ENCODE data around the gene SIVA1. TPM values are rescaled to one million over a fixed set of nuclear protein-coding genes. Genes with fewer than 3 reads are reported as not detected.

The SIVA1 gene
- total RNA-seq, 1 experiment from 2014 or later = 128 TPM

DNA sequence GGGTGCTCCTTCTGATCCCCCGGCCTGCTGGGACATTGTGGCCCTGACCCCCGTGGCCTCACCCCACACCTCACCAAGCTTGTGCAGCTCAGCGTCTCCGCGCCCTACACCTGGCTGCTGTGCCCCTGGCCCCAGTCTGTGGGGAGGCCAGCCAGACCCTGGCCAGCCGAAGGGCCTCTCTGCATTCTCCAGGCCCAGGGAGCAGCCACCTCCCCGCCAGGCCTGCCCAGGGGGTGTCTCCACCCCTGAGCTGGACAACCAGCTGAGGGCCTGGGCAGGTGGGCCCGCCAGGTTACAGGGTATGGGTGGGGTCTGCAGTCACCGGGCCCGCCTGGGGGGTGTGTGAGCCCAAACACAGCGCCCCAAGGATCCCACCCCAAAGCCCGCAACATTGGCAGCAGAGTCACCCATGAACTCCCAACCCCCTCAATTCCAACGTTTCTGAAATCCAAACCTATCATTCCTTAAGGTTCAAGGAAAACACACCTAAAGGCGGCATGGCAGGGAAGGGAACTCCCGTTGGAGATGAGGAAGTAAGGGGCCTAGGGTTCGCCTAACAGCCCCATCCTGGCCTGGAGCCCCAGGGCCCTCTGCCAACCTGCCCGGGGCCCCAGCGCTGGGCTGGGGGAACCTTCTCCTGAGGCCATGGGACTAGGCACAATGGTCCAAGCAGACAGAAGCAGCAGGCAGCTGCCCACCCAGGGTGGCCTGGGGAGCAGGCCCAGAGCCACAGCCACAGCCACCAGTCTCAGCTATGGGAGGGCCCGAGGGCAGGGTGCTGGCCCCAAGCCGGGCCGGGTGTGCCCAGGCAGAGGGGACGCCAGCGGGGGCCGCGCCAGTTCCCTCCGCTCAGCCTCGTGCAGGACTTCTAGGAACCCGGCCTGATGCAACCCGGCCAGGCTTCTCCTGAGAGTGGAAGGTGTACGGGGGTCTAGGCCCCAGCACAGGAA is 34.1 kb downstream of the SIVA1 start (continued):
- TF ChIP-seq ESRRA (CRISPR knock-in tag; IDR thresholded peaks at IDR 0.05; ENCODE audit: borderline replicate concordance) (no peak), PRRX2 (CRISPR knock-in tag; IDR thresholded peaks at IDR 0.05) (no peak), FOXP1 (CRISPR knock-in tag; IDR thresholded peaks at IDR 0.05; ENCODE audit: borderline replicate concordance) (no peak)
- TF ChIP-seq, protein P1, sequence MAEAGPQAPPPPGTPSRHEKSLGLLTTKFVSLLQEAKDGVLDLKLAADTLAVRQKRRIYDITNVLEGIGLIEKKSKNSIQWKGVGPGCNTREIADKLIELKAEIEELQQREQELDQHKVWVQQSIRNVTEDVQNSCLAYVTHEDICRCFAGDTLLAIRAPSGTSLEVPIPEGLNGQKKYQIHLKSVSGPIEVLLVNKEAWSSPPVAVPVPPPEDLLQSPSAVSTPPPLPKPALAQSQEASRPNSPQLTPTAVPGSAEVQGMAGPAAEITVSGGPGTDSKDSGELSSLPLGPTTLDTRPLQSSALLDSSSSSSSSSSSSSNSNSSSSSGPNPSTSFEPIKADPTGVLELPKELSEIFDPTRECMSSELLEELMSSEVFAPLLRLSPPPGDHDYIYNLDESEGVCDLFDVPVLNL (CRISPR knock-in tag; IDR thresholded peaks at IDR 0.05; ENCODE audit: borderline replicate concordance, low read depth) = no peak
- TF ChIP-seq, protein P2, sequence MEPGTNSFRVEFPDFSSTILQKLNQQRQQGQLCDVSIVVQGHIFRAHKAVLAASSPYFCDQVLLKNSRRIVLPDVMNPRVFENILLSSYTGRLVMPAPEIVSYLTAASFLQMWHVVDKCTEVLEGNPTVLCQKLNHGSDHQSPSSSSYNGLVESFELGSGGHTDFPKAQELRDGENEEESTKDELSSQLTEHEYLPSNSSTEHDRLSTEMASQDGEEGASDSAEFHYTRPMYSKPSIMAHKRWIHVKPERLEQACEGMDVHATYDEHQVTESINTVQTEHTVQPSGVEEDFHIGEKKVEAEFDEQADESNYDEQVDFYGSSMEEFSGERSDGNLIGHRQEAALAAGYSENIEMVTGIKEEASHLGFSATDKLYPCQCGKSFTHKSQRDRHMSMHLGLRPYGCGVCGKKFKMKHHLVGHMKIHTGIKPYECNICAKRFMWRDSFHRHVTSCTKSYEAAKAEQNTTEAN (CRISPR knock-in tag; IDR thresholded peaks at IDR 0.05) = no peak

DNA sequence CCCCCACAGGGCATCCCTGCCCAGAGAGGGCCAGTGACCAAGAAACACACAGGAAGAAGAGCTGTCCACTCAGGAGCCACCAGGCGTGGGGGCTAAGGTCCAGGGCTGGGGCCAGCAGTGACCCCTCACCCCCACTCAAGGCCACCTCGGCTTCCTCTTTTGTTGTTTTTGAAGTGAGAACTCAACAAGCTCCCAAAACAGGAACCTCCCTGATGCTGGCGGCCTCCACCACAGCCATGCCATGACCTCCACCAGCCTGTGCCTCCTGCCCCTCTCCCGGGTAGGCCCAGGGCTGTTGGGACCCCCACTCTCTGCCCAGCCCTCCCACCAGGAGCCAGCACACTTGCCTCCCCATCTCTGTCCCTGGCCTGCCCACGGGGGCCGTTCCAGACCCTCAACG is 34.8 kb downstream of the SIVA1 start:
- H3K36me3 Mint-ChIP-seq = no peaks in the 10 kb centered on the region
- DNase-seq (ENCODE audit: low spot score) = no peak
- no peaks in the 10 kb centered on the region for H3K9me3 Mint-ChIP-seq
- CTCF ChIA-PET = interaction anchor here (1.3 kb wide), 1 partner anchor 7 kb away, joined by 4 read pairs; no protein-coding TSS in a partner anchor
- H3K27ac Mint-ChIP-seq = no peak overlapping the region
- H3K4me1 Mint-ChIP-seq = no peaks in the 10 kb centered on the region
- POLR2A ChIA-PET = no interaction called here
- H3K27me3 Mint-ChIP-seq (ENCODE audit: low read depth) = no peaks in the 10 kb centered on the region
- H3K4me3 Mint-ChIP-seq = no peak overlapping the region
- ATAC-seq = no peak
- TF ChIP-seq, protein P3, sequence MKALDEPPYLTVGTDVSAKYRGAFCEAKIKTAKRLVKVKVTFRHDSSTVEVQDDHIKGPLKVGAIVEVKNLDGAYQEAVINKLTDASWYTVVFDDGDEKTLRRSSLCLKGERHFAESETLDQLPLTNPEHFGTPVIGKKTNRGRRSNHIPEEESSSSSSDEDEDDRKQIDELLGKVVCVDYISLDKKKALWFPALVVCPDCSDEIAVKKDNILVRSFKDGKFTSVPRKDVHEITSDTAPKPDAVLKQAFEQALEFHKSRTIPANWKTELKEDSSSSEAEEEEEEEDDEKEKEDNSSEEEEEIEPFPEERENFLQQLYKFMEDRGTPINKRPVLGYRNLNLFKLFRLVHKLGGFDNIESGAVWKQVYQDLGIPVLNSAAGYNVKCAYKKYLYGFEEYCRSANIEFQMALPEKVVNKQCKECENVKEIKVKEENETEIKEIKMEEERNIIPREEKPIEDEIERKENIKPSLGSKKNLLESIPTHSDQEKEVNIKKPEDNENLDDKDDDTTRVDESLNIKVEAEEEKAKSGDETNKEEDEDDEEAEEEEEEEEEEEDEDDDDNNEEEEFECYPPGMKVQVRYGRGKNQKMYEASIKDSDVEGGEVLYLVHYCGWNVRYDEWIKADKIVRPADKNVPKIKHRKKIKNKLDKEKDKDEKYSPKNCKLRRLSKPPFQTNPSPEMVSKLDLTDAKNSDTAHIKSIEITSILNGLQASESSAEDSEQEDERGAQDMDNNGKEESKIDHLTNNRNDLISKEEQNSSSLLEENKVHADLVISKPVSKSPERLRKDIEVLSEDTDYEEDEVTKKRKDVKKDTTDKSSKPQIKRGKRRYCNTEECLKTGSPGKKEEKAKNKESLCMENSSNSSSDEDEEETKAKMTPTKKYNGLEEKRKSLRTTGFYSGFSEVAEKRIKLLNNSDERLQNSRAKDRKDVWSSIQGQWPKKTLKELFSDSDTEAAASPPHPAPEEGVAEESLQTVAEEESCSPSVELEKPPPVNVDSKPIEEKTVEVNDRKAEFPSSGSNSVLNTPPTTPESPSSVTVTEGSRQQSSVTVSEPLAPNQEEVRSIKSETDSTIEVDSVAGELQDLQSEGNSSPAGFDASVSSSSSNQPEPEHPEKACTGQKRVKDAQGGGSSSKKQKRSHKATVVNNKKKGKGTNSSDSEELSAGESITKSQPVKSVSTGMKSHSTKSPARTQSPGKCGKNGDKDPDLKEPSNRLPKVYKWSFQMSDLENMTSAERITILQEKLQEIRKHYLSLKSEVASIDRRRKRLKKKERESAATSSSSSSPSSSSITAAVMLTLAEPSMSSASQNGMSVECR (CRISPR knock-in tag; IDR thresholded peaks at IDR 0.05; ENCODE audit: borderline replicate concordance) = no peak
- no peak for TF ChIP-seq ZNF138 (CRISPR knock-in tag; conservative IDR thresholded peaks at IDR 0.05)
- TF ChIP-seq ZNF416 (CRISPR knock-in tag; IDR thresholded peaks at IDR 0.05) = no peak
- TF ChIP-seq ELF4 (CRISPR knock-in tag; IDR thresholded peaks at IDR 0.05; ENCODE audit: low read depth) = no peak
- TF ChIP-seq, protein P4, sequence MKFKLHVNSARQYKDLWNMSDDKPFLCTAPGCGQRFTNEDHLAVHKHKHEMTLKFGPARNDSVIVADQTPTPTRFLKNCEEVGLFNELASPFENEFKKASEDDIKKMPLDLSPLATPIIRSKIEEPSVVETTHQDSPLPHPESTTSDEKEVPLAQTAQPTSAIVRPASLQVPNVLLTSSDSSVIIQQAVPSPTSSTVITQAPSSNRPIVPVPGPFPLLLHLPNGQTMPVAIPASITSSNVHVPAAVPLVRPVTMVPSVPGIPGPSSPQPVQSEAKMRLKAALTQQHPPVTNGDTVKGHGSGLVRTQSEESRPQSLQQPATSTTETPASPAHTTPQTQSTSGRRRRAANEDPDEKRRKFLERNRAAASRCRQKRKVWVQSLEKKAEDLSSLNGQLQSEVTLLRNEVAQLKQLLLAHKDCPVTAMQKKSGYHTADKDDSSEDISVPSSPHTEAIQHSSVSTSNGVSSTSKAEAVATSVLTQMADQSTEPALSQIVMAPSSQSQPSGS (CRISPR knock-in tag; IDR thresholded peaks at IDR 0.05; ENCODE audit: borderline replicate concordance, low read depth) = no peak
- TF ChIP-seq PRRX2 (CRISPR knock-in tag; IDR thresholded peaks at IDR 0.05) = no peak
- no peak for TF ChIP-seq FOXJ3 (CRISPR knock-in tag; IDR thresholded peaks at IDR 0.05; ENCODE audit: borderline replicate concordance)
- TF ChIP-seq, protein P5, sequence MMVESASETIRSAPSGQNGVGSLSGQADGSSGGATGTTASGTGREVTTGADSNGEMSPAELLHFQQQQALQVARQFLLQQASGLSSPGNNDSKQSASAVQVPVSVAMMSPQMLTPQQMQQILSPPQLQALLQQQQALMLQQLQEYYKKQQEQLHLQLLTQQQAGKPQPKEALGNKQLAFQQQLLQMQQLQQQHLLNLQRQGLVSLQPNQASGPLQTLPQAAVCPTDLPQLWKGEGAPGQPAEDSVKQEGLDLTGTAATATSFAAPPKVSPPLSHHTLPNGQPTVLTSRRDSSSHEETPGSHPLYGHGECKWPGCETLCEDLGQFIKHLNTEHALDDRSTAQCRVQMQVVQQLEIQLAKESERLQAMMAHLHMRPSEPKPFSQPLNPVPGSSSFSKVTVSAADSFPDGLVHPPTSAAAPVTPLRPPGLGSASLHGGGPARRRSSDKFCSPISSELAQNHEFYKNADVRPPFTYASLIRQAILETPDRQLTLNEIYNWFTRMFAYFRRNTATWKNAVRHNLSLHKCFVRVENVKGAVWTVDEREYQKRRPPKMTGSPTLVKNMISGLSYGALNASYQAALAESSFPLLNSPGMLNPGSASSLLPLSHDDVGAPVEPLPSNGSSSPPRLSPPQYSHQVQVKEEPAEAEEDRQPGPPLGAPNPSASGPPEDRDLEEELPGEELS (CRISPR knock-in tag; IDR thresholded peaks at IDR 0.05) = no peak
- no peak for TF ChIP-seq ESRRA (CRISPR knock-in tag; IDR thresholded peaks at IDR 0.05; ENCODE audit: borderline replicate concordance)
- TF ChIP-seq, protein P6, sequence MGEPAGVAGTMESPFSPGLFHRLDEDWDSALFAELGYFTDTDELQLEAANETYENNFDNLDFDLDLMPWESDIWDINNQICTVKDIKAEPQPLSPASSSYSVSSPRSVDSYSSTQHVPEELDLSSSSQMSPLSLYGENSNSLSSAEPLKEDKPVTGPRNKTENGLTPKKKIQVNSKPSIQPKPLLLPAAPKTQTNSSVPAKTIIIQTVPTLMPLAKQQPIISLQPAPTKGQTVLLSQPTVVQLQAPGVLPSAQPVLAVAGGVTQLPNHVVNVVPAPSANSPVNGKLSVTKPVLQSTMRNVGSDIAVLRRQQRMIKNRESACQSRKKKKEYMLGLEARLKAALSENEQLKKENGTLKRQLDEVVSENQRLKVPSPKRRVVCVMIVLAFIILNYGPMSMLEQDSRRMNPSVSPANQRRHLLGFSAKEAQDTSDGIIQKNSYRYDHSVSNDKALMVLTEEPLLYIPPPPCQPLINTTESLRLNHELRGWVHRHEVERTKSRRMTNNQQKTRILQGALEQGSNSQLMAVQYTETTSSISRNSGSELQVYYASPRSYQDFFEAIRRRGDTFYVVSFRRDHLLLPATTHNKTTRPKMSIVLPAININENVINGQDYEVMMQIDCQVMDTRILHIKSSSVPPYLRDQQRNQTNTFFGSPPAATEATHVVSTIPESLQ (CRISPR knock-in tag; IDR thresholded peaks at IDR 0.05) = no peak
- no peak for TF ChIP-seq ETV6 (CRISPR knock-in tag; IDR thresholded peaks at IDR 0.05)
- TF ChIP-seq GTF2I (CRISPR knock-in tag; conservative IDR thresholded peaks at IDR 0.05) = no peak
- TF ChIP-seq, protein P7, sequence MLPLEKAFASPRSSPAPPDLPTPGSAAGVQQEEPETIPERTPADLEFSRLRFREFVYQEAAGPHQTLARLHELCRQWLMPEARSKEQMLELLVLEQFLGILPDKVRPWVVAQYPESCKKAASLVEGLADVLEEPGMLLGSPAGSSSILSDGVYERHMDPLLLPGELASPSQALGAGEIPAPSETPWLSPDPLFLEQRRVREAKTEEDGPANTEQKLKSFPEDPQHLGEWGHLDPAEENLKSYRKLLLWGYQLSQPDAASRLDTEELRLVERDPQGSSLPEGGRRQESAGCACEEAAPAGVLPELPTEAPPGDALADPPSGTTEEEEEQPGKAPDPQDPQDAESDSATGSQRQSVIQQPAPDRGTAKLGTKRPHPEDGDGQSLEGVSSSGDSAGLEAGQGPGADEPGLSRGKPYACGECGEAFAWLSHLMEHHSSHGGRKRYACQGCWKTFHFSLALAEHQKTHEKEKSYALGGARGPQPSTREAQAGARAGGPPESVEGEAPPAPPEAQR (CRISPR knock-in tag; IDR thresholded peaks at IDR 0.05) = no peak
- TF ChIP-seq NR3C1 (CRISPR knock-in tag; conservative IDR thresholded peaks at IDR 0.05; ENCODE audit: low read depth) = no peak
- no peak for TF ChIP-seq TCF7 (CRISPR knock-in tag; IDR thresholded peaks at IDR 0.05; ENCODE audit: low read depth)
- TF ChIP-seq RELA (CRISPR knock-in tag; IDR thresholded peaks at IDR 0.05; ENCODE audit: borderline replicate concordance) = no peak
- TF ChIP-seq, protein P8, sequence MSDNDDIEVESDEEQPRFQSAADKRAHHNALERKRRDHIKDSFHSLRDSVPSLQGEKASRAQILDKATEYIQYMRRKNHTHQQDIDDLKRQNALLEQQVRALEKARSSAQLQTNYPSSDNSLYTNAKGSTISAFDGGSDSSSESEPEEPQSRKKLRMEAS (CRISPR knock-in tag; IDR thresholded peaks at IDR 0.05) = no peak
